AG09319 (cell line): ENCODE data around the gene MAP2K4.

Experiments used
- DNase-seq: peaks from one replicate; pipeline ENCODE4 v3.0.0-alpha.2; 2010; ENCODE audit warnings: low read depth; ENCODE audit errors: extremely low read depth
- TF ChIP-seq, protein P1 (sequence below): IDR thresholded peaks from 2 replicates; pipeline ENCODE4 v1.5.1; 2011; ENCODE audit warnings: low read depth, mild to moderate bottlenecking, inconsistent platforms, low read length, moderate library complexity

Gene MAP2K4

DNA sequence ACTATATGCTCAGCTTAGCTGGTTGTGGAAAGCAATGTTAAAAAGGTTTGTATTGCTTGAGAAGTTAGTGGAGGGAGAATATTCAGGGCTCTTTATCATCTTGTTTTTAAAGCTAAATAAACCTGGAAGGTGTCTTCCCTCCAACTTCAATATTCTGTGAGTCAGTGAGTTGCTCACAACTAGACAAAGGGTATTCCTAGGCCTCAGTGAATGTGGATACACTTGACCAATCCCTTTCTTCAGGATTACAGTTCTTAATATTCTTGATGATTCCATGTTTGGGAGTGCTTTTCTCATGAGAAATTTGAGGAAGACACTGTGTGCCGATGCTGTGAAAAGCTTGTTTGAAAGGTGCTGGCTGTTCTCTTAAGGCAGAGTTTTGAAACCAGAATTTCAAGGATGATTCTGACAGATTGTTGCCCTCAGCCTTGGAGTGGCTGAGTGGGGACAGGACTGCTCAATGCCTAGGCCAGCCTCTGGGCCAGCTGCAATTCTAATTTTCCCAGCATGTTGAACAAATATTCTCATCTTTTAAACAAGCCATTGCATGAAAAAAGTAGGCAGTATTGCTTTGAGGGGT, 30.1 kb downstream of the MAP2K4 start:
- no peak for DNase-seq
- TF ChIP-seq, protein P1, sequence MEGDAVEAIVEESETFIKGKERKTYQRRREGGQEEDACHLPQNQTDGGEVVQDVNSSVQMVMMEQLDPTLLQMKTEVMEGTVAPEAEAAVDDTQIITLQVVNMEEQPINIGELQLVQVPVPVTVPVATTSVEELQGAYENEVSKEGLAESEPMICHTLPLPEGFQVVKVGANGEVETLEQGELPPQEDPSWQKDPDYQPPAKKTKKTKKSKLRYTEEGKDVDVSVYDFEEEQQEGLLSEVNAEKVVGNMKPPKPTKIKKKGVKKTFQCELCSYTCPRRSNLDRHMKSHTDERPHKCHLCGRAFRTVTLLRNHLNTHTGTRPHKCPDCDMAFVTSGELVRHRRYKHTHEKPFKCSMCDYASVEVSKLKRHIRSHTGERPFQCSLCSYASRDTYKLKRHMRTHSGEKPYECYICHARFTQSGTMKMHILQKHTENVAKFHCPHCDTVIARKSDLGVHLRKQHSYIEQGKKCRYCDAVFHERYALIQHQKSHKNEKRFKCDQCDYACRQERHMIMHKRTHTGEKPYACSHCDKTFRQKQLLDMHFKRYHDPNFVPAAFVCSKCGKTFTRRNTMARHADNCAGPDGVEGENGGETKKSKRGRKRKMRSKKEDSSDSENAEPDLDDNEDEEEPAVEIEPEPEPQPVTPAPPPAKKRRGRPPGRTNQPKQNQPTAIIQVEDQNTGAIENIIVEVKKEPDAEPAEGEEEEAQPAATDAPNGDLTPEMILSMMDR = no peak

DNA sequence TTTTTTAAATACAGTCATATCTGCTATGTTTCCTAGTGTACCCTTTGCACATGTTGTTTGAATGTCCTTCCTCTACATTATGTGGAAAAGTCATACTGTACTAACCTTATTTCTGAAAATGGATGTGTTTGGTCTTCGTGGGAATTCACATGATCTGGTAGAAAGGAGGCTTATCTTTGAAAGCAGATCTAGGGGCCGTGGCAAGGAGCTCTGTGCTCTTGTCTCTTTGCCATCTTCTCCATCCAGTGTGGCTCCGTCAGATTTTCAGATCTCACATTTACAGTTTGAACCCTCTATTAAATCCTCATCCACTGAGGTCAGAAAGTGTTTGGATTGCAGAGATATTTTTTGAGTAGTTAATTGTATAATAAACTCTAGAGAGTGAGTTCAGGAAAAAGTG, 32.9 kb downstream of the MAP2K4 start:
- no peak for DNase-seq
- TF ChIP-seq, protein P1 = no peak

GRCh38 chr17:12055889-12056288, 35.2 kb downstream of the MAP2K4 start:
- TF ChIP-seq, protein P1 = no peak
- no peak for DNase-seq

DNA sequence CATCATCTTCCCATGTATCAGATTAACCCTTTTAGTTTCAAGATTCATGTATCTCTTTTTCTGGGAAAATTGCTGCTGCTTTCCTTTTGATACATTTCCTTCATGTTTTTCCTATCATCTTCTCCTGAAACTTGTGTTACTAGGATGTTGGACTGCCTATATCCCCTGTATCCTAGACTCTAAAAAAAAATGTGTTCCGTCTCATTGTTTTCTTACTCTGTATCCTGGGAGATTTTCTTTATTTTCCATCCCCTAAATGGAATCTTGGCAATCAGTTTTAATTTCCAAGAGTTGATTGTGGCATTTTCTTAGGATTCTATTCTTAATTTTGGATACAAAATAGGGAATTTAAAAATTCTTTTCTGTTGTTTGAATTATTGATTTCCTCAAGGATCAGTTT, 36.8 kb downstream of the MAP2K4 start:
- DNase-seq = no peak
- TF ChIP-seq, protein P1 = no peak

DNA sequence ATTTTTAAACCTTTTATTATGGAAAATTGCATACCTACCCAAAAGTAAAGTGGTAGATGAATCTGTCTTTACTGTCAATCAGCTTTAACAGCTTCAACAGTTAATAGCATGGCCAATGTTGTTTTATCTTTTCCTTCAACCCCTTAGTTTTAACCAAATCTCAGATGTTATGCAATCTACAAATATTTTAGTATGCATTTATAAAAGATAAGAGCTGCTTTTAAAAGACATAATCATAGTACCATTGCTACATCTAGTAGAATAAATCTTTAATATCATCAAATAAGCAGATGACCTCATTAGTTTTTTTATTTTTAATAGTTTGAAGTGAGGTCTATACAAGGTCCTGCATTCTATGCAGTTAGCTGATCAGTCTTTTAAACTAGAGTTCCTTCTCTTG, 37.9 kb downstream of the MAP2K4 start:
- no peak for DNase-seq
- TF ChIP-seq, protein P1 = no peak

GRCh38 chr17:12062249-12062648, 41.6 kb downstream of the MAP2K4 start:
- DNase-seq = no peak
- TF ChIP-seq, protein P1 = no peak

- DNase-seq = no peak
Observed at GRCh38 chr17:12064395-12064794, 43.7 kb downstream of the MAP2K4 start.

More at GRCh38 chr17:12064395-12064794, 43.7 kb downstream of the MAP2K4 start:
- TF ChIP-seq, protein P1 = no peak
